HEK293 (cell line): ENCODE results near the gene XRN1.

Experiments
- CTCF ChIA-PET: fragments of 350-600 bp; formaldehyde crosslinking; extraction: SDS; loops from one replicate; lab custom pipeline; 2021; ENCODE audit warnings: antibody characterized with exemption; lab: Yijun Ruan, JAX
- POLR2A ChIA-PET: fragments of 300-600 bp; formaldehyde crosslinking; extraction: SDS; loops from one replicate; lab custom pipeline; 2020; ENCODE audit warnings: antibody characterized with exemption, inconsistent platforms; lab: Yijun Ruan, JAX
- H3K27ac ChIP-seq: fragments of 200-500 bp; sonication (Bioruptor generic); 2 replicates; pipeline ENCODE4 v1.5.1; 2014; ENCODE audit warnings: low read depth, low read length, control low read depth, inconsistent platforms; ENCODE audit errors: extremely low read depth
- H3K36me3 ChIP-seq, 2 experiments: fragments of 200-500 bp in 1 of 2; sonication (Bioruptor generic) in 1 of 2; 1 replicate in 1 of 2; 2 replicates in 1 of 2; pipeline ENCODE4 v1.5.1; 2014 to 2017; ENCODE audit warnings: inconsistent platforms in 2 of 2, low read length in 2 of 2; ENCODE audit not compliant: control insufficient read depth in 2 of 2, insufficient read depth in 1 of 2
- H3K4me1 ChIP-seq: fragments of 200-500 bp; sonication (Bioruptor generic); 2 replicates; pipeline ENCODE4 v1.5.1; 2014; ENCODE audit warnings: mild to moderate bottlenecking, low read length, inconsistent platforms; ENCODE audit not compliant: control insufficient read depth, insufficient read depth
- H3K4me3 ChIP-seq: 2 replicates; pipeline ENCODE4 v1.5.1; 2011; ENCODE audit warnings: low read depth, mild to moderate bottlenecking, control low read depth, low read length, moderate library complexity
- H3K9me3 ChIP-seq: fragments of 200-500 bp; sonication (Bioruptor generic); 2 replicates; pipeline ENCODE4 v1.5.1; 2014; ENCODE audit warnings: low read depth, low read length, inconsistent platforms; ENCODE audit not compliant: control insufficient read depth, insufficient read depth
- BCL11B ChIP-seq: fragments of 450-650 bp; formaldehyde crosslinking; IDR thresholded peaks from 2 replicates; pipeline ENCODE4 v1.5.1; 2016; ENCODE audit warnings: low read depth, missing biosample characterization, missing genetic modification characterization
- INSM2 ChIP-seq: fragments of 450-650 bp; formaldehyde crosslinking; IDR thresholded peaks from 2 replicates; pipeline ENCODE4 v1.5.1; 2016; ENCODE audit warnings: missing biosample characterization, missing genetic modification characterization
- WT1 ChIP-seq: fragments of 450-650 bp; formaldehyde crosslinking; IDR thresholded peaks from 2 replicates; pipeline ENCODE4 v1.5.1; 2016; ENCODE audit warnings: missing biosample characterization, missing genetic modification characterization
- ZBTB6 ChIP-seq: fragments of 450-650 bp; formaldehyde crosslinking; IDR thresholded peaks from 2 replicates; pipeline ENCODE4 v1.5.1; 2017; ENCODE audit warnings: missing biosample characterization, missing genetic modification characterization
- ZNF157 ChIP-seq: fragments of 450-650 bp; formaldehyde crosslinking; IDR thresholded peaks from 2 replicates; pipeline ENCODE4 v1.5.1; 2016; ENCODE audit warnings: missing biosample characterization, missing genetic modification characterization
- ZNF335 ChIP-seq: fragments of 450-650 bp; formaldehyde crosslinking; conservative IDR thresholded peaks from 2 replicates; pipeline ENCODE4 v1.5.1; 2016; ENCODE audit warnings: missing biosample characterization, missing genetic modification characterization
- ZNF473 ChIP-seq: fragments of 450-650 bp; formaldehyde crosslinking; IDR thresholded peaks from 2 replicates; pipeline ENCODE4 v1.5.1; 2017; ENCODE audit warnings: missing biosample characterization, missing genetic modification characterization
- ZNF544 ChIP-seq: fragments of 450-650 bp; formaldehyde crosslinking; IDR thresholded peaks from 2 replicates; pipeline ENCODE4 v1.5.0; 2017; ENCODE audit warnings: missing biosample characterization, missing genetic modification characterization
- ZNF701 ChIP-seq: fragments of 450-650 bp; formaldehyde crosslinking; IDR thresholded peaks from 2 replicates; pipeline ENCODE4 v1.5.1; 2016; ENCODE audit warnings: missing biosample characterization, missing genetic modification characterization
- ZXDB ChIP-seq: fragments of 450-650 bp; formaldehyde crosslinking; IDR thresholded peaks from 2 replicates; pipeline ENCODE4 v1.5.1; 2016; ENCODE audit warnings: missing biosample characterization, missing genetic modification characterization
- TF ChIP-seq, protein P1 (sequence below): sonication (generic); formaldehyde crosslinking; IDR thresholded peaks from 2 replicates; pipeline ENCODE4 v1.8.1; 2022; ENCODE audit warnings: mild to moderate bottlenecking, moderate library complexity, missing genetic modification reagents
- TF ChIP-seq, protein P2 (sequence below): fragments of 450-650 bp; formaldehyde crosslinking; conservative IDR thresholded peaks from 2 replicates; pipeline ENCODE4 v1.5.1; 2016; ENCODE audit warnings: low read depth, missing biosample characterization, missing genetic modification characterization
- TF ChIP-seq, protein P3 (sequence below): fragments of 450-650 bp; formaldehyde crosslinking; IDR thresholded peaks from 2 replicates; pipeline ENCODE4 v1.5.1; 2016; ENCODE audit warnings: missing biosample characterization, missing genetic modification characterization, low read depth

XRN1 gene

DNA sequence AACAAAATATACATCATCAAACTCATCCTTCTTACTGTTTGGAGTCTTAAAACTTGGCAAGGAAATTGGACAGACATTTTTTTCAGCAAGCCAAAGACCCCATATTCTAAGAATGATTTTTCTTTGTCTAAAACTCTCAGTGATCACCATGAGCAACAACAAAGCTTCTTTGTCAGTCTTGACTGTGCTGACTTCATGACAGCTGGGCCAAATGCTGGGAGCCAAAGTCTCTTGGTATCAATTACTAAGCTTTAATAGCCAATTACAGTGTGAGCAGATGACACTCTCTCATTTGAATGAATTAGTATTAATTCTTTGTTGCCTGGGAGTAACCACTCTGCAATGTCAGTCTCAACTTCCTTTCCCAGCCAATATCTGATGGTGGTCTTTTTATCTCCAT is 174.3 kb downstream of the XRN1 start (continued):
- TF ChIP-seq, protein P1, sequence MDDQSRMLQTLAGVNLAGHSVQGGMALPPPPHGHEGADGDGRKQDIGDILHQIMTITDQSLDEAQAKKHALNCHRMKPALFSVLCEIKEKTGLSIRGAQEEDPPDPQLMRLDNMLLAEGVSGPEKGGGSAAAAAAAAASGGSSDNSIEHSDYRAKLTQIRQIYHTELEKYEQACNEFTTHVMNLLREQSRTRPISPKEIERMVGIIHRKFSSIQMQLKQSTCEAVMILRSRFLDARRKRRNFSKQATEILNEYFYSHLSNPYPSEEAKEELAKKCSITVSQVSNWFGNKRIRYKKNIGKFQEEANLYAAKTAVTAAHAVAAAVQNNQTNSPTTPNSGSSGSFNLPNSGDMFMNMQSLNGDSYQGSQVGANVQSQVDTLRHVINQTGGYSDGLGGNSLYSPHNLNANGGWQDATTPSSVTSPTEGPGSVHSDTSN (CRISPR knock-in tag), result no peak

GRCh38 chr3:142272200-142272891 is 175.5 kb downstream of the XRN1 start:
- CTCF ChIA-PET, result no interaction called here
- no peaks in the 10 kb centered on the region for H3K4me1 ChIP-seq
- H3K9me3 ChIP-seq, result no peaks in the 10 kb centered on the region
- no peaks in the 10 kb centered on the region for H3K36me3 ChIP-seq
- H3K27ac ChIP-seq, result no peak overlapping the region
- POLR2A ChIA-PET, result no interaction called here
- no peak for TF ChIP-seq ZNF157 (tag by site-specific recombination)
- no peak for TF ChIP-seq ZNF473 (tag by site-specific recombination)
- TF ChIP-seq, protein P2, sequence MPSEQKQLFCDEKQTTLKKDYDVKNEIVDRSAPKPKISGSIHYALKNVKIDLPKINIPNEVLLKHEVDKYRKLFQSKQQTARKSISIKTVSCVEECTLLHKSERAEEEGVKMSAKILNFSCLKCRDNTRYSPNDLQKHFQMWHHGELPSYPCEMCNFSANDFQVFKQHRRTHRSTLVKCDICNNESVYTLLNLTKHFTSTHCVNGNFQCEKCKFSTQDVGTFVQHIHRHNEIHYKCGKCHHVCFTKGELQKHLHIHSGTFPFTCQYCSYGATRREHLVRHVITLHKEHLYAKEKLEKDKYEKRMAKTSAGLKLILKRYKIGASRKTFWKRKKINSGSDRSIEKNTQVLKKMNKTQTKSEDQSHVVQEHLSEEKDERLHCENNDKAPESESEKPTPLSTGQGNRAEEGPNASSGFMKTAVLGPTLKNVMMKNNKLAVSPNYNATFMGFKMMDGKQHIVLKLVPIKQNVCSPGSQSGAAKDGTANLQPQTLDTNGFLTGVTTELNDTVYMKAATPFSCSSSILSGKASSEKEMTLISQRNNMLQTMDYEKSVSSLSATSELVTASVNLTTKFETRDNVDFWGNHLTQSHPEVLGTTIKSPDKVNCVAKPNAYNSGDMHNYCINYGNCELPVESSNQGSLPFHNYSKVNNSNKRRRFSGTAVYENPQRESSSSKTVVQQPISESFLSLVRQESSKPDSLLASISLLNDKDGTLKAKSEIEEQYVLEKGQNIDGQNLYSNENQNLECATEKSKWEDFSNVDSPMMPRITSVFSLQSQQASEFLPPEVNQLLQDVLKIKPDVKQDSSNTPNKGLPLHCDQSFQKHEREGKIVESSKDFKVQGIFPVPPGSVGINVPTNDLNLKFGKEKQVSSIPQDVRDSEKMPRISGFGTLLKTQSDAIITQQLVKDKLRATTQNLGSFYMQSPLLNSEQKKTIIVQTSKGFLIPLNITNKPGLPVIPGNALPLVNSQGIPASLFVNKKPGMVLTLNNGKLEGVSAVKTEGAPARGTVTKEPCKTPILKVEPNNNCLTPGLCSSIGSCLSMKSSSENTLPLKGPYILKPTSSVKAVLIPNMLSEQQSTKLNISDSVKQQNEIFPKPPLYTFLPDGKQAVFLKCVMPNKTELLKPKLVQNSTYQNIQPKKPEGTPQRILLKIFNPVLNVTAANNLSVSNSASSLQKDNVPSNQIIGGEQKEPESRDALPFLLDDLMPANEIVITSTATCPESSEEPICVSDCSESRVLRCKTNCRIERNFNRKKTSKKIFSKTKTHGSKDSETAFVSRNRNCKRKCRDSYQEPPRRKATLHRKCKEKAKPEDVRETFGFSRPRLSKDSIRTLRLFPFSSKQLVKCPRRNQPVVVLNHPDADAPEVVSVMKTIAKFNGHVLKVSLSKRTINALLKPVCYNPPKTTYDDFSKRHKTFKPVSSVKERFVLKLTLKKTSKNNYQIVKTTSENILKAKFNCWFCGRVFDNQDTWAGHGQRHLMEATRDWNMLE, result no peak
- no peak for TF ChIP-seq ZNF335 (tag by site-specific recombination)
- TF ChIP-seq WT1, result no peak
- H3K4me3 ChIP-seq, result no peak overlapping the region

GRCh38 chr3:142270407-142270806 is 177.4 kb downstream of the XRN1 start:
- no peak overlapping the region for H3K27ac ChIP-seq
- CTCF ChIA-PET, result interaction anchor here (1.1 to 1.4 kb wide), 3 partner anchors 9 to 307 kb away, joined by 3 to 4 read pairs (median 4); no protein-coding TSS in a partner anchor
- H3K9me3 ChIP-seq, result no peaks in the 10 kb centered on the region
- H3K4me3 ChIP-seq, result no peak overlapping the region
- H3K36me3 ChIP-seq, result no peaks in the 10 kb centered on the region
- TF ChIP-seq ZNF701 (no peak), ZBTB6 (tag by site-specific recombination) (no peak), ZXDB (tag by site-specific recombination) (no peak), BCL11B (no peak), ZNF544 (tag by site-specific recombination) (no peak), INSM2 (tag by site-specific recombination) (no peak)
- TF ChIP-seq, protein P3, sequence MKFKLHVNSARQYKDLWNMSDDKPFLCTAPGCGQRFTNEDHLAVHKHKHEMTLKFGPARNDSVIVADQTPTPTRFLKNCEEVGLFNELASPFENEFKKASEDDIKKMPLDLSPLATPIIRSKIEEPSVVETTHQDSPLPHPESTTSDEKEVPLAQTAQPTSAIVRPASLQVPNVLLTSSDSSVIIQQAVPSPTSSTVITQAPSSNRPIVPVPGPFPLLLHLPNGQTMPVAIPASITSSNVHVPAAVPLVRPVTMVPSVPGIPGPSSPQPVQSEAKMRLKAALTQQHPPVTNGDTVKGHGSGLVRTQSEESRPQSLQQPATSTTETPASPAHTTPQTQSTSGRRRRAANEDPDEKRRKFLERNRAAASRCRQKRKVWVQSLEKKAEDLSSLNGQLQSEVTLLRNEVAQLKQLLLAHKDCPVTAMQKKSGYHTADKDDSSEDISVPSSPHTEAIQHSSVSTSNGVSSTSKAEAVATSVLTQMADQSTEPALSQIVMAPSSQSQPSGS (tag by site-specific recombination), result no peak
- TF ChIP-seq, protein P2, result no peak
- TF ChIP-seq, protein P1 (CRISPR knock-in tag), result no peak
- TF ChIP-seq, all 188 proteins: peak for 0
- H3K4me1 ChIP-seq, result no peaks in the 10 kb centered on the region
- POLR2A ChIA-PET, result no interaction called here
